Hepatocyte (in vitro differentiated cells): ENCODE data around the gene ATP5PD. TPM values are rescaled to one million over a fixed set of nuclear protein-coding genes. Genes with fewer than 3 reads are reported as not detected.
A peak's percentile ranks its signal among the peaks of the same experiment; 100 is the strongest.

Experiments used
- DNase-seq: peaks from one replicate; pipeline ENCODE4 v3.0.0-alpha.2; 2016; ENCODE audit warnings: low spot score
- H2AFZ ChIP-seq: fragments of 200-600 bp; sonication (generic); 2 replicates; pipeline ENCODE4 v1.6.0; 2016; ENCODE audit warnings: antibody characterized with exemption, mild to moderate bottlenecking
- H3K27ac ChIP-seq: fragments of 200-600 bp; sonication (generic); 2 replicates; pipeline ENCODE4 v1.5.1; 2016; ENCODE audit warnings: mild to moderate bottlenecking
- H3K27me3 ChIP-seq: fragments of 200-600 bp; sonication (generic); 2 replicates; pipeline ENCODE4 v1.6.1; 2016
- H3K36me3 ChIP-seq: fragments of 200-600 bp; sonication (generic); replicated peaks from 2 replicates; pipeline ENCODE4 v1.5.1; 2016; ENCODE audit warnings: low read depth; ENCODE audit not compliant: insufficient read depth
- H3K4me1 ChIP-seq: fragments of 200-600 bp; sonication (generic); 2 replicates; pipeline ENCODE4 v1.5.1; 2016; ENCODE audit warnings: mild to moderate bottlenecking, moderate library complexity; ENCODE audit not compliant: insufficient read depth
- H3K4me2 ChIP-seq: fragments of 200-600 bp; sonication (generic); 2 replicates; pipeline ENCODE4 v1.6.0; 2016
- H3K4me3 ChIP-seq: fragments of 200-600 bp; sonication (generic); 2 replicates; pipeline ENCODE4 v1.5.1; 2016; ENCODE audit warnings: mild to moderate bottlenecking
- H3K79me2 ChIP-seq: fragments of 200-600 bp; sonication (generic); 2 replicates; pipeline ENCODE4 v1.6.0; 2017; ENCODE audit warnings: mild to moderate bottlenecking
- H3K9me2 ChIP-seq: fragments of 200-600 bp; sonication (generic); replicated peaks from 2 replicates; pipeline ENCODE4 v1.6.0; 2017; ENCODE audit warnings: mild to moderate bottlenecking; ENCODE audit not compliant: insufficient read depth
- H3K9me3 ChIP-seq: fragments of 200-600 bp; sonication (generic); 2 replicates; pipeline ENCODE4 v1.5.1; 2016; ENCODE audit warnings: low read depth, mild to moderate bottlenecking
- H4K20me1 ChIP-seq: fragments of 200-600 bp; sonication (generic); 2 replicates; pipeline ENCODE4 v1.6.0; 2016; ENCODE audit warnings: mild to moderate bottlenecking; ENCODE audit not compliant: insufficient read depth, poor library complexity, severe bottlenecking
- CTCF ChIP-seq: fragments of 200-600 bp; sonication (generic); IDR thresholded peaks from 2 replicates; pipeline ENCODE4 v1.5.1; 2016; ENCODE audit warnings: antibody characterized with exemption, mild to moderate bottlenecking; ENCODE audit not compliant: poor library complexity
- EZH2 ChIP-seq: fragments of 200-600 bp; sonication (generic); IDR thresholded peaks from 2 replicates; pipeline ENCODE4 v1.6.1; 2016; ENCODE audit warnings: antibody characterized with exemption, mild to moderate bottlenecking, borderline replicate concordance
- EZH2phosphoT487 ChIP-seq: fragments of 200-600 bp; sonication (generic); IDR thresholded peaks from one replicate; pipeline ENCODE4 v1.6.1; 2018; ENCODE audit warnings: antibody characterized with exemption, mild to moderate bottlenecking, low read depth, moderate library complexity; ENCODE audit not compliant: unreplicated experiment, severe bottlenecking
- WGBS: methylation state at CpG from one replicate; pipeline ENCODE4 v1.1.6; 2016; ENCODE audit warnings: low lambda C conversion rate; ENCODE audit errors: missing lambda C conversion rate; 5-methylcytosine and 5-hydroxymethylcytosine counted together
- polyA plus RNA-seq: library from polyadenylated mRNA; unstranded; fragments of >200 nt; fragmentation: Nextera tagmentation; extraction: Ambion mirVana; gene quantifications from 2 replicates; pipeline ENCODE4 v1.2.1, GENCODE V29; 2016
- total RNA-seq: library from RNA; depleted of rRNA; stranded (reverse); fragments of >200 nt; gene quantifications from 2 replicates; pipeline ENCODE4 v1.2.3, GENCODE V29; 2014

Gene ATP5PD
- total and polyA plus RNA-seq, 2 experiments from 2014 or later = 296 to 332 TPM

- WGBS = 3% methylated on average over 34 of the region's 36 CpGs
- Histone ChIP-seq H2AFZ (peak overlapping the region; percentile 81), H3K27me3 (no peaks in the 10 kb centered on the region)
Observed at GRCh38 chr17:75033346-75034235, 13.2 kb downstream of the ATP5PD start.

GRCh38 chr17:75032720-75033280 lies 14.0 kb downstream of the ATP5PD start:
- Histone ChIP-seq H3K4me3 (peak overlapping the region; percentile 59), H3K27ac (peak overlapping the region; percentile 98), H3K4me1 (no peaks in the 10 kb centered on the region), H3K9me2 (no peaks in the 10 kb centered on the region), H3K27me3 (no peaks in the 10 kb centered on the region), H3K36me3 (no peaks in the 10 kb centered on the region), H3K4me2 (peak overlapping the region; percentile 89), H4K20me1 (no peaks in the 10 kb centered on the region), H3K79me2 (no peaks in the 10 kb centered on the region), H2AFZ (peak overlapping the region; percentile 81), H3K9me3 (no peaks in the 10 kb centered on the region)
- no peak for TF ChIP-seq EZH2
- TF ChIP-seq EZH2phosphoT487 = no peak
- TF ChIP-seq CTCF = no peak
- 30% methylated on average over 10 of the region's 13 CpGs for WGBS
- no peak for DNase-seq

More at GRCh38 chr17:75033346-75034235, 13.2 kb downstream of the ATP5PD start:
- Histone ChIP-seq H3K79me2 (no peaks in the 10 kb centered on the region), H4K20me1 (no peaks in the 10 kb centered on the region), H3K27ac (peak overlapping the region; percentile 98), H3K4me3 (peak overlapping the region; percentile 95), H3K36me3 (no peaks in the 10 kb centered on the region), H3K4me2 (peak overlapping the region; percentile 89), H3K4me1 (no peaks in the 10 kb centered on the region), H3K9me3 (no peaks in the 10 kb centered on the region), H3K9me2 (no peaks in the 10 kb centered on the region)
- no peak for TF ChIP-seq EZH2
- no peak for TF ChIP-seq EZH2phosphoT487
- TF ChIP-seq CTCF = no peak
- DNase-seq = peak; percentile 97

- 51% methylated on average over 10 of the region's 10 CpGs for WGBS
- no peaks in the 10 kb centered on the region for H3K9me3 ChIP-seq
- H2AFZ ChIP-seq = no peak overlapping the region
- H3K4me2 ChIP-seq = peak overlapping the region; percentile 89
- H3K27ac ChIP-seq = peak overlapping the region; percentile 49
- no peaks in the 10 kb centered on the region for H3K4me1 ChIP-seq
- DNase-seq = peak; percentile 71
- no peak overlapping the region for H3K4me3 ChIP-seq
- H4K20me1 ChIP-seq = no peaks in the 10 kb centered on the region
- TF ChIP-seq EZH2phosphoT487 = no peak
- no peak for TF ChIP-seq EZH2
- TF ChIP-seq CTCF = no peak
- no peaks in the 10 kb centered on the region for H3K79me2 ChIP-seq
- no peaks in the 10 kb centered on the region for H3K9me2 ChIP-seq
- no peaks in the 10 kb centered on the region for H3K36me3 ChIP-seq
- no peaks in the 10 kb centered on the region for H3K27me3 ChIP-seq
Observed at GRCh38 chr17:75031972-75032719, 14.6 kb downstream of the ATP5PD start.
